Measurements from ENCODE around the gene ALDH2. TPM values are rescaled to one million over a fixed set of nuclear protein-coding genes. Genes with fewer than 3 reads are reported as not detected.

Gene ALDH2
- total and polyA plus RNA-seq, 9 of the 15 experiments (the other 6 are each of a cell fraction or from before 2014, with no cell fraction given), result 1.9 to 22.5 (median 12.2) TPM

GRCh38 chr12:111775205-111776193, 8.8 kb downstream of the ALDH2 start (continued):
- peak; percentile 35 for TF ChIP-seq ETV1 (tag; conservative IDR thresholded peaks at IDR 0.05; ENCODE audit: low read depth)
- no peak for TF ChIP-seq GTF2A2 (tag; IDR thresholded peaks at IDR 0.05)
- TF ChIP-seq NBN (IDR thresholded peaks at IDR 0.05; ENCODE audit: low read depth), result peak; percentile 62; the same call in 1 of the 2 replicates
- 0 out of 2 replicates have a peak, but pooled peaks have one; percentile 43 for TF ChIP-seq THAP12 (CRISPR knock-in tag; IDR thresholded peaks at IDR 0.05)
- TF ChIP-seq SMARCA4 (IDR thresholded peaks at IDR 0.05), result peak; percentile 89
- TF ChIP-seq ZNF740 (CRISPR knock-in tag; IDR thresholded peaks at IDR 0.05), result no peak
- peak in 1 of 2 experiments; percentile 56; a peak in 1 of 4 replicates for TF ChIP-seq ZNF740 (tag; IDR thresholded peaks at IDR 0.05)
- TF ChIP-seq ARID3B (CRISPR knock-in tag; IDR thresholded peaks at IDR 0.05; ENCODE audit: borderline replicate concordance), result no peak
- TF ChIP-seq RBFOX2 (IDR thresholded peaks at IDR 0.05; ENCODE audit: low read depth, low read length), result peak; percentile 39; the same call in 1 of the 2 replicates
- TF ChIP-seq MNT (conservative IDR thresholded peaks at IDR 0.05), result peak in 1 of 2 experiments; percentile 53; a peak in 2 of 4 replicates
- peak in 1 of 2 experiments; percentile 28; a peak in 1 of 4 replicates for TF ChIP-seq NONO (IDR thresholded peaks at IDR 0.05; ENCODE audit: low read depth in 2 of 2, low read length in 1 of 2)
- TF ChIP-seq EP400 (IDR thresholded peaks at IDR 0.05), result peak; percentile 66
- 0 out of 2 replicates have a peak, but pooled peaks have one; percentile 13 for TF ChIP-seq ERF (CRISPR knock-in tag; IDR thresholded peaks at IDR 0.05)
- peak; percentile 78 for TF ChIP-seq SMAD4 (CRISPR knock-in tag; conservative IDR thresholded peaks at IDR 0.05)
- peak; percentile 78 for TF ChIP-seq ZNF766 (CRISPR knock-in tag; conservative IDR thresholded peaks at IDR 0.05)
- TF ChIP-seq HNRNPL (IDR thresholded peaks at IDR 0.05; ENCODE audit: low read depth, low read length), result no peak
- TF ChIP-seq CBFA2T3 (IDR thresholded peaks at IDR 0.05), result peak; percentile 69
- TF ChIP-seq FOXA3 (CRISPR knock-in tag; conservative IDR thresholded peaks at IDR 0.05 in 1 of 2, IDR thresholded peaks at IDR 0.05 in 1 of 2), result peak; percentile 71 to 86

All from K562 (cell line).